ENCODE measurements around the gene SERPINA12.
"Not testable (repeated sequence)": the region's sequence is repeated elsewhere in the genome, so short reads cannot be mapped to it uniquely, and the experiment has no call there.

SERPINA12 gene

GRCh38 chr14:94491511-94491910, 17.8 kb downstream of the SERPINA12 start:
- DNase-seq (ENCODE audit: low spot score), result no peak

GRCh38 chr14:94489336-94489735, 19.9 kb downstream of the SERPINA12 start:
- no peak for DNase-seq (ENCODE audit: low spot score)

GRCh38 chr14:94486883-94487282, 22.4 kb downstream of the SERPINA12 start:
- DNase-seq (ENCODE audit: low spot score), result no peak

GRCh38 chr14:94485944-94486841, 23.1 kb downstream of the SERPINA12 start:
- peak; percentile 82 for DNase-seq (ENCODE audit: low spot score)

- DNase-seq (ENCODE audit: low spot score), result no peak
These were observed 24.8 kb downstream of the SERPINA12 start for GRCh38 chr14:94484481-94484880.

GRCh38 chr14:94483729-94484275, 25.5 kb downstream of the SERPINA12 start:
- no peak for DNase-seq (ENCODE audit: low spot score)

- DNase-seq (ENCODE audit: low spot score), result no peak
These were observed 26.2 kb downstream of the SERPINA12 start for GRCh38 chr14:94483071-94483451.

GRCh38 chr14:94482132-94483070, 26.9 kb downstream of the SERPINA12 start:
- DNase-seq (ENCODE audit: low spot score), result not testable (repeated sequence)

GRCh38 chr14:94481468-94482131, 27.7 kb downstream of the SERPINA12 start:
- peak; percentile 31 for DNase-seq (ENCODE audit: low spot score)

GRCh38 chr14:94480809-94481208, 28.5 kb downstream of the SERPINA12 start:
- no peak for DNase-seq (ENCODE audit: low spot score)

- DNase-seq (ENCODE audit: low spot score), result no peak
These were observed 30.8 kb downstream of the SERPINA12 start for GRCh38 chr14:94478420-94478819.

- DNase-seq (ENCODE audit: low spot score), result no peak
These were observed 33.2 kb downstream of the SERPINA12 start, which contains the start of gene SERPINA9 for GRCh38 chr14:94476023-94476422. TSS of gene SERPINA9 (minus strand) at chr14:94476197. CDS start at chr14:94469840, 6,357 bp downstream.

GRCh38 chr14:94474581-94475031, 34.7 kb downstream of the SERPINA12 start:
- no peak for DNase-seq (ENCODE audit: low spot score)

GRCh38 chr14:94473666-94474410, 35.4 kb downstream of the SERPINA12 start:
- no peak for DNase-seq (ENCODE audit: low spot score)

GRCh38 chr14:94472842-94473241, 36.4 kb downstream of the SERPINA12 start:
- DNase-seq (ENCODE audit: low spot score), result no peak

GRCh38 chr14:94471045-94471444, 38.2 kb downstream of the SERPINA12 start:
- DNase-seq (ENCODE audit: low spot score), result no peak

GRCh38 chr14:94470311-94470710, 39.0 kb downstream of the SERPINA12 start:
- DNase-seq (ENCODE audit: low spot score), result no peak

GRCh38 chr14:94469261-94469660, 40.0 kb downstream of the SERPINA12 start:
- no peak for DNase-seq (ENCODE audit: low spot score)

GRCh38 chr14:94467728-94468520, 41.3 kb downstream of the SERPINA12 start:
- no peak for DNase-seq (ENCODE audit: low spot score)

All from AG08396 (cell line).